Fibroblast of skin of abdomen (primary cell): ENCODE data around the gene FAM20A.

ENCODE experiments used
- DNase-seq: peaks from one replicate; pipeline ENCODE4 v3.0.0-alpha.2; 2013

Gene FAM20A

DNA sequence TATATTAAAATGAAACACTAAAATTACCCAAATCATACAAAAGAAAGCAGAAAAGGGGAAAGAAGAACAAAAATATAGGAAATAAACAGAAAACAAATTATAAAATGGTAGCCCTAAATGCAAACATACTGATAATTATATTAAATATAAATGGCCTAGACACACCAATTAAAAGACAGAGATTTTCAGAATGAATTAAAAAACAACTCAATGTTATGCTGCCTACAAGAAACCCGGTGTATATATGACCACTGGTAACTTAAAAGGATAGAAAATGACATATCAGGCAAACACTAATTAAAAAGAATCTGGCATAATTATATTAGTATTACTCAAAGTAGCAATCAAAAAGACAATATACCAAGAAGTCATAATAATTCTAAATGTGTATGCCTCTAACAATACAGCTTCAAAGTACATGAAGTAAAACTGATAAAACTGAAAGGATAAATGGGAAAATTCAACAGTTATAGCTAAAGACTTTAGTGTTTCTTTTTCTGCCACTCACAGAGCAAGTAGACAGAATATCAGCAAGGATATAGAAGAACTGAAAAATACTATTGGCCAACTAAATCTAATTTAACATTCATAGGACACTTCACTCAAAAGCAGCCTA lies 7.5 kb upstream of the FAM20A start:
- no peak for DNase-seq

DNA sequence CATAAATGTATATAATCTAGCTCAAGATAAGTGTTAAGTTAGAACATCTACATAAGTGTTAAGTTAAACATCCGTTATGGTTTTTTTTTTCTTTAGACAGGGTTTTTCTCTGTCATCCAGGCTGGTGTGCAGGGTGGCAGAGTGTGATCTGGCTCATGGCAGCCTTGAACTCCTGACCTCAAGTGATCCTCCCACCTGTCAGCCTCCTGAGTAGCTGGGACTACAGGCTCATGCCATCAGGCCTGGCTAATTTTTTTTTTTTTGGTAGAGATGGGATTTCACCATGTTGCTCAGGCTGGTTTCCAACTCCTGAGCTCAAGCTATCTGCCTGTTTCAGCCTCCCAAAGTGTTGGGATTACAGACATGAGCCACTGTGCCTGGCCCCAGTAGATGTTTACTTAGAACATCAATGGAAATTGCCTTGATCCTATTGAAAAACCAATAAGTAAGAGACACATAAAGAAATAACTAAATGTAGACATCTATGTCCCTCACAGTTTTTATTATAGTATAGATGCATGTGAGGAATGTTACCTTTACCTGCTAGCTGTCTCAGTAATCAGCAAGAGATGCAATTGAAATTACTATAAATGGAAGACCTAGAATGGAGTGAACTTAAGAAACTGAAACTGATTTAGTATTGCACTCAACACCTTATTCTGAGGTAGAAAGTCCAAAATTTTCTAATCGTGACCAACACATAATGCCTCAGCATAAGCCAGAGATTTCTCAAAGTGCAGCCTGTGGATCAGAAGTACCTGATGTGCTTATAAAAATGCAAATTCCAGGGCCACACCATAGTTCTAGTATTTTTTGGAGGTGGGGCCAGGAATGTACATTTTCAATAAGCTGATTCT lies 5.5 kb upstream of the FAM20A start:
- DNase-seq, result no peak

DNA sequence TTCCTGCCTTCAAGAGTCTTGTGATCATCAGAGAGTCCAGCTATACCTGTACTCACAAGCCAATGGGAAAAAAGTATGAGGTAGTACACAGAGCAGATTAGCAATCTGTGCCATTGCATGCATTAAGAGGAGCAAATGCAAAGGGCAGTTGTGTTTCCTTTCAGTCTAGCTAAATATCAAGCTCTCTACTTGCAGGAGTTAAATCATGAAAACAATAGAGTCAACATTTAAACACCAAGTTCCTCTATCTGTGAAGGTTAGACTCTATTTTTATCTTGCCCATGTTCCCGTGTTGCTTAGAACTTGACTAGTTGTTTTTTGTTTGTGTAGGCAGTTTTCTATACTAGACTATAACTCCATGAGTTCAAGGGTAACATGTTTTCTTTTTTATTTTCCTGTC lies 4.7 kb upstream of the FAM20A start:
- no peak for DNase-seq

DNA sequence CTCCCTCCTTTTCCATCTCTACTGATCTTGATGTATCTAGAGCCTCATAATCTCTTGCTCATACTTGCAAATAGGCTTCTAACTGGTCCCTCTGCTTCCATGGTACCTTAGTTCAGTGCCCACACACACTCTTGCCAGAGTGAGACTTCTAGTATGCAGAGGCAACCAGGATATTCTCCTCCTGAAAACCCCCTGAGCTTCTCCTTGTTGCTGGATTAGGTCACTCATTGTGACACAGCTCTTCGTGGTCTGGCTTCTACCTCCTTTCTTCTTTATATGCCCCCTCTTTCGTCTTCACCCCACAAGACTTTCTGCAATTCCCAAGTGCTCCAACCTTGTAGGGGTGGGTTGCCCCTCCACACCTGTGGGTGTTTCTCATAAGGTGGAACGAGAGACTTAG lies 2.5 kb upstream of the FAM20A start:
- DNase-seq, result no peak

- no peak for DNase-seq
Observed at GRCh38 chr17:68603027-68603426, 1.9 kb upstream of the FAM20A start.

DNA sequence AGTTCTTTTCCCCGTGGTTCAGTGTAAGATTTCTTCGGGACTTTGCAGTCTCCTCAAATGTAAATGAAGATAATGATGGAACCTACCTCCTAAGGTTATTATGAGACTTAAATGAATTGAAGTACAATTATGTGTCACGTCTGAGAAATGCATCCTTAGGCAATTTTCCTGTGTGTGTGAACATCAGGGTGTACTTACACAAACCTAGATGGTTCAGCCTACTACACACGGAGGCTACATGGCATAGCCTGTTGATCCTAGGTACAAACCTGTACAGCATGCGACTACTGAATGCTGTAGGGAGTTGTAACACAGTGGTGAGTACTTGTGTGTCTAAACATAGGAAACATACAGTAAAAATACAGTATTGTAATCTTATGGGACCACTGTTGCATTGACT lies 1.1 kb upstream of the FAM20A start:
- DNase-seq, result no peak

GRCh38 chr17:68601565-68602288 lies 560 bp upstream of the FAM20A start:
- no peak for DNase-seq

GRCh38 chr17:68600067-68600930 lies 868 bp downstream of the FAM20A start:
- DNase-seq, result no peak

DNA sequence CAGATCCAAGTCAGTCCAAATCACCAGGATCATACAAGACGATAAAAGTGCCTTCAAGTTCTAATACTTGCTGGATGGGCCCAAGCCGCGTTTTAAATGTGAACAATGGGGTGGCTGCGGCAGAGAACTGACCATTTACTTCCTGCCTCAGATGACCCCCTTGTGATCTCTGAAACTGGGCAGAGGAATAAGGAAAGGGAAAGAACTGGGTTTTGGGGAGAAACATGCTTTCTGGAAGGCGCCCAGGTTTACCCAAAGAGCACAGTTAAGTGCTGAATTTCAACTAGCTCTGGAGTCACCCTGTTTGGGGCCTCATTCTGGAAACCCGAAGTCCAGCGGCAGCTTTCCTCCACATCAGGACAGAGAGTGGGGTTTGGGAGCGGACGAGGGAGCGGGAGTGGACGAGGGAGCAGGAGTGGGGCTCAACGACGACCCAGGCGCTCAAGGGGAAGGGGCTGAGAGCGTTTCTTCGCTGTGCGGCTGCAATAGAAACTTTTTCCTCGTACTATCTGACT lies 1.6 kb downstream of the FAM20A start:
- DNase-seq, result no peak

DNA sequence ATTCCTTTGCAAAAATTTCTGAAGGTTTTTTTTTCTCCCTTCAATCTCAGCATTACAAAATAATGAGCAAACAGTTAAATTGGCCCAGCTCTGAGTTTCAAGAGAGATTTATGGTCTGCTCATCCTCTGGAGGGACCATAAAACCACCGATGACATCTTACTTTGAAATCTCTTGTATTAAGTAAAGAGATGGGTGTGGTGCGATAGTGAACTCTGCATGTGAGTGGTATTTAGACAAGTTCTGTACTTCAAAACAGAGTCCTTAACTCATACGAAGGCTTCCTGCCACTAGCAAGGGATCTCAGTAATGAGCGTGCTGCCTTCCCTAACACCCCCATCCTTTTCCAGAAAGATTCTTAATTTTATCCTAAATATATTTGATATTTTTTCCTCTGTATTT lies 2.1 kb downstream of the FAM20A start:
- DNase-seq, result peak; percentile 73

DNA sequence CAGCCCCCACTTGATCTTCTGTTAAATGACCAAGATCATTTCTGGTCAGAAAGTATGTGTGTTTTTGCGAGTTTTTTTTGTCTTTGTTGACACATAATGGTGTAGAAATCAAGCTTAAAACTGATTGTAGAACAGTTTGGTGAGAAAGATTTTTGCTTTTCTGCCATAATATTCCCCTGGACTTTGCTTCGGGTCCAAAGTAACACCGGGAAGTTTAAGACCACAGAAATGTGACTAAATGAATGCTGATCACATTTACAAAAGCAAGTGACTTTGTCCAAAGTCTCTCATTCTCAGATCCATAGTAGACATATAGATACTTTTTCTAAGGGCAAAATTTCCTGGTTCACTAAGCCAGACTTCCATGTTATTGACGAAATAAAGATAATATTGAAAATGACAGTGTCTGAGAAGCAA lies 2.6 kb downstream of the FAM20A start:
- DNase-seq, result no peak

DNA sequence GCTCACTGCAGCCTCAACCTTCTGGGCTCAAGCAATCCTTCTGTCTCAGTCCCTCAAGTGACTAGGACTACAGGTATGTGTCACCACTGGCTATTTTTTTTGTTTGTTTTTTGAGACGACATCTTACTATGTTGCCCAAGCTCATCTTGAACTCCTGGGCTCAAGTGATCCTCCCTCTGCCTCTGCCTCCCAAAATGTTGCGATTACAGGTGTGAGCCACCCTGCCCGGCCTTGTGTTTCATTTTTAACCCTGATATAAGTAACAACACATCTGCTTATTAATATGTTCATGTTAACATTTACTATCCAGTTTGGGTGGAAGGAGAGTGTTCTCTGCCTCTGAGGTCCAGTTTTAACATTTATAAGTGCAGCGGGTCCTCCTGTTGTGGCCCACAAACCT lies 3.1 kb downstream of the FAM20A start:
- DNase-seq, result no peak

- DNase-seq, result no peak
Observed at GRCh38 chr17:68596411-68596945, 4.7 kb downstream of the FAM20A start.

- no peak for DNase-seq
Observed at GRCh38 chr17:68595986-68596385, 5.2 kb downstream of the FAM20A start.

DNA sequence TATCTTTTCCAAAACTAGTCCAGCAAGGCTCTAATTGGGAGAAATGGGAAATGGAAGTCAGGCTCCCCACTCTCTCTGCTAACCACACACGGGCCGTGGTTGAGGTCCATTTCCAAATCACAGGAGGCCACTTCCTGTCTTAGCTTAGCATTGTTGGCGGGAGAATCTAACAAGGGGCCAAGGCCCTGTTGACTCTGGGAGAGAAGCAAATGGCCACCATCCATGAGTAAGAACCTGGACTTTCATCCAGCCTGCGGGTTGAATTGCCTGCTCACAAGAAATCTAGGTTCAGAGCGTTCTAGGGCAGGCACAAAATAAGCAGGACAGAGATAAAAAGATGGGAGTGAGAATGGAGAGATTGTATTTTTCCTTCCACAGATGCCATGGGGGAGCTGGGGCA lies 5.7 kb downstream of the FAM20A start:
- no peak for DNase-seq

DNA sequence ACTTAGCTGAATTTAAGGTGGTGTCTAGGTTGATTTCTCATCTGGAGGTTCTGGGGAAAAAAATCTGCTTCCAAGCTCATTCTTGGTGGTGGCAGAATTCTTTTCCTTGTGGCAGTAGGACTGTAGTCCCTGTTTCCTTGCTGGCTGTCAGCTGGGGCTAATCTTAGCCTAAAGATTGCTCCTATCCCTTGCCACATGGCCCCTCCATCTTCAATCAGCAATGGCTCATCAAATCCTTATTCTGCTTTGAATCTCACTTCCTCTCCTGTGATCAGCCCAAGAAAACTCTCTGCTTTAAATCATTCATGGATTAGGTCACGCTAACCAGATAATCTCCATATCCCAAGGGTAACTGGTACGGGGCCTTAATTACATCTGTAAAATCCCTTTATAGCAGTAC lies 6.6 kb downstream of the FAM20A start:
- DNase-seq, result no peak

DNA sequence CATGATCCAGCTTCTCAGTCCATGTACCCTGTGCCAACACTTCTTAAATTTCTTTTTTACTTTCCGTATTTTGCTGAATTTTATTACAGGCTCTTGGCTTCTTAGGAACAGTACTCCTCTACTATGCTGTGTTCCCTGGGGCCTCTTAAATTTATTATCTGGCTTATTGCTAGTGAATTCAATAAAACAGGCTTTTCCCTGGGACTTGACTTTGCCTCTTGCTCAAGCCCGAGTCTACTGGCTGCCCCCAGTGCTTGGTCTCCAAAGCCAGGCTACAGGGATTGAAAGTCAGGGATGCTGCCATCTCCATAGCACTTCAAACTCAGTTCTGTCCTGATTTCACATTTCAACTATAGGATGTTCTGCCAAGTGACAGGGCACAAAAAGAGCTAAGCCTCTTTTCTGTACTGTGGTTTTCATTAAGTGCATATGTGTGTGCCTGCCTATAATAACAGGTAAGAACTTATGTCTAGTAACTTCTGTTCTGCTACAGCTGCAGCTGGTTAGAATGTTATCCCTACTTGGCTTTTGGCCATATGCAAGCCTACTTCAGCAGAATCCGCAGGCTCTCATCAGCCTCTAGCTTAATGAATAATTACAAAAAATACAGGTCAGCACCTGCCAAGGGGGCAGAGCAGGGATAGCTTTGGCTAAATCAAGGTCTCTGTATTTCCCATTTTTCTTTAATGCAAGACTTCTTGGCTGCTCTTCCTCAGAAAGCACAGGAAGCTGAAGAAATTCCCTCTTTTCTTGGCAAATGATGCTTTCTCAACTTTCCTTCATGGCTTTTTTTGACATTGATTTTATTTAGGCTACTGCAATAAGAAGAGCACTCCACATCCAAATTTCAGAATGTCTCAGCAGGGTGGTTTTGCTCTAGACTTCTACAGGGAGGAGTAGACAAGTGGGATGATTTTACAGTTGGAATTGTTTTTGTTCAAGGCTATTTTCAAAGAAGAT lies 8.2 kb downstream of the FAM20A start:
- peak; percentile 21 for DNase-seq

DNA sequence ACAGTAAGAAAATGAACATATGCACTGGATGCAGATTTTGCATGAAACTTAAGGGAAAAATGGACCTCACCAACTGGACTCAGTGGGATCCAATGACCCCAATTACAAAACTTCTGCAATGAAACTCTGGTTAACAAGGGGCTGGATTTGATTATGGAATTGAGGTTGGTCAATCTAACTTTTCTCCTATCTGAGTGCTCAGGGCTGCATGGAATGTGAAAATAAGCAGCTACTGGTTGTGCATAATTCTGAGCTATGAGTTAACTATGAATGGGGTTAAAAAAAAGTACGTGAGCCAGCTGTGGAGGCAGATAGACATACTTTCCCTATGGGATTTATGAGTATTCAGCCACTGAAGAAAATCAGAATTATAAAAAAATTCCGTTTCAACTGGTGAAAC lies 9.2 kb downstream of the FAM20A start:
- DNase-seq, result peak; percentile 36

- DNase-seq, result no peak
Observed at GRCh38 chr17:68591583-68591982, 9.6 kb downstream of the FAM20A start.

DNA sequence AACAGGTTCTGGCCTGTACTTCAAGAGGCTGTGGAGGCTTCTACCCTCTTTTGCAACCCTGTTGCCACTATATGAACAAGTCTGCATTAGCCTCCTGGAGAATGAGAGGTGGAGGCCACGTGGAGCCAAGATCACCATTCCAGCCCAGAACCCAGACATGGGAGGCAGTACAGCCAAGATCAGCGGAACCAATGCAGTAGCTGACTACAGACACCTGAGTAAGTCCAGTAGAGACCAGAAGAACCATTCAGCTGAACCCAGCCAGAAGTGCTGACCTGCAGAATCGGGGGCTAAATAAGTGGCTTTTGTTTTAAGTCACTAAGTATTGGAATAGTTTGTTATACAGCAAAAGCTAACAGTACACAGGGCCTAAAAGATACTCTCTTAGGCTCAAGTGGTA lies 12.1 kb downstream of the FAM20A start:
- no peak for DNase-seq

- DNase-seq, result no peak
Observed at GRCh38 chr17:68588362-68588761, 12.8 kb downstream of the FAM20A start.
